ENCODE data around the gene CACNA2D4. TPM values are rescaled to one million over a fixed set of nuclear protein-coding genes. Genes with fewer than 3 reads are reported as not detected.

Gene CACNA2D4
- total and polyA plus RNA-seq, 12 donors = 0.54 to 9.1 (median 3.1) TPM

GRCh38 chr12:1840981-1841425 lies 77.4 kb downstream of the CACNA2D4 start:
- TF ChIP-seq CTCF (IDR thresholded peaks at IDR 0.05) (no peak), POLR2A (IDR thresholded peaks at IDR 0.05) (no peak)
- Histone ChIP-seq H3K27ac (no peak overlapping the region), H3K4me1 (replicated peaks in 1 of 2) (no peaks in the 10 kb centered on the region), H3K4me3 (no peak overlapping the region), H3K27me3 (no peaks in the 10 kb centered on the region), H3K36me3 (replicated peaks in 1 of 2) (no peaks in the 10 kb centered on the region), H3K9me3 (replicated peaks in 1 of 3) (no peaks in the 10 kb centered on the region)
- no peak for DNase-seq
- intact Hi-C loops (cut with DNase I) = no loop called here
- 85 to 95% (median 88%) methylated on average over 11 to 16 of the region's 16 CpGs for WGBS, 4 donors

DNA sequence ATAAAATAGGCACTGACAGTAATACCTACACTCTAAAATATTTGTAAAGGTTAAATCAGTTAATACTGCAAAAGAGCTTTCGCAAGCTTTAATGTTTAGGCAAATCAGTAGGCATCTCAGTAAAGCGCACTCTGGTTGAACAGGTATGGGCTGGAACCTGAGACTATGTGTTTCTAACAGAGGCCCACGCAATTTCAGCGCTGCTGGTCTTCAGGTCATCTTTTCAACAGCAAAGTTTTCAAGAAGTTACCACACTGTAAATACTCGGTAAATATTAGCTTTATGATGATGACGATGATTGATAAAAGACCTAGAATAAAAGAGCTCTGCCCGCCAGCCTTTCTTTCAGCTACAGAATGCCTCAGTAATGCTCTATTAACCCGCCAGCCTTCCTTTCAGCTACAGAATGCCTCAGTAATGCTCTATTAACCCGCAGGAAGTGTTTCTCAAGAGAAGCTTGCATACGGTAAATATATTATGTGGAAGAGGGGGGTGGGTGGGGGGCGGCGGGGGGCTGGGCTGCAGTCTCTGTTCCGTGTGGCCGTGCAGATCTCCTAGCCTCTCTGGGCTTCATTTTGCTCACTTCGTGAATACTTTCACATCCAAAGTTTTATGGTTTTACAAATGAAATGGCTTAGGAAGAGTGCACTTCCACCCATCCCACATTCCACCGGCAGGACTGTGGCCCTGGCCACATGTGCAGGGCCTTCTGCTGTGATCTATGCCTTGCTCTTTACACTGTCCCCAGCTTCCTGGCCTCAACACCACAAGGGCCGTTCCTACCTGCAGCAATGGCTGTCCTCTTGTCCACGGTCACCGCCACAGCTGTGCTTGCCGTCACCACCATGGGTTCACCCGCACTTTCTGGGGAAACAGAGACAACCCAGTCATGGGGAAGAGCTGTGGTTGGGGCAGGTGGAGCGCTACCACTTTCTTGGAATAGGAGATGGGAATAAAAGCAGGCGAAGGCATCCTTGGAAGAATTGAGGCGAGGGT lies 78.2 kb downstream of the CACNA2D4 start:
- 66 to 73% (median 71%) methylated on average over 20 to 24 of the region's 24 CpGs for WGBS, 4 donors
- Histone ChIP-seq H3K36me3 (replicated peaks in 1 of 2) (no peaks in the 10 kb centered on the region), H3K27me3 (no peaks in the 10 kb centered on the region), H3K27ac (no peak overlapping the region), H3K4me1 (replicated peaks in 1 of 2) (no peaks in the 10 kb centered on the region), H3K4me3 (no peak overlapping the region), H3K9me3 (replicated peaks in 1 of 3) (no peaks in the 10 kb centered on the region)
- intact Hi-C loops (cut with DNase I) = no loop called here
- DNase-seq = no peak
- TF ChIP-seq CTCF (IDR thresholded peaks at IDR 0.05) = no peak
- TF ChIP-seq POLR2A (IDR thresholded peaks at IDR 0.05) = no peak

DNA sequence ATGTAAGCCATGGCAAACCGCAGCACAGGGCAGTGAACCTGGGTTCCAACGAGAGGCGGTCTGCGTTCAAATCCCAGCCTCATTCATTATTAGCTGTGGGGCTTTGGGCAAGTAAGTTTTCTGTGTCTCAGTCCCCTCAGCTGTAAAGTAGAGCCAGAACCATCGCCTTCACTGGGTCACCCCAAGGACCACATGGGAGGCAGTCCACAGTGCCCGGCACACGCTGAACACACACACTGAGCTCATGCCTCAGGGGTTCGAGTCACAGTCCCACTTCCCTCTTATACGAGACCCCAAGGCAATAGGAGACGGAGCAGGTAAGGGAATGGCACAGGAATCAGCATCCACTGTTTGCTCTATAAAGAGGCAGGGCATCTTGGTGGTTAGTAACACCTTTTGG lies 79.0 kb downstream of the CACNA2D4 start:
- Histone ChIP-seq H3K27me3 (no peaks in the 10 kb centered on the region), H3K4me3 (no peak overlapping the region), H3K4me1 (replicated peaks in 1 of 2) (no peaks in the 10 kb centered on the region), H3K9me3 (replicated peaks in 1 of 3) (no peaks in the 10 kb centered on the region), H3K36me3 (replicated peaks in 1 of 2) (no peaks in the 10 kb centered on the region), H3K27ac (no peak overlapping the region)
- intact Hi-C loops (cut with DNase I) = no loop called here
- DNase-seq = no peak
- no peak for TF ChIP-seq POLR2A (IDR thresholded peaks at IDR 0.05)
- TF ChIP-seq CTCF (IDR thresholded peaks at IDR 0.05) = no peak
- WGBS, 4 donors = 68 to 100% (median 85%) methylated on average over 2 to 10 of the region's 10 CpGs

GRCh38 chr12:1838994-1839365 lies 79.5 kb downstream of the CACNA2D4 start:
- no peak for DNase-seq
- 81 to 91% (median 86%) methylated on average over 12 to 15 of the region's 15 CpGs for WGBS, 4 donors

More at GRCh38 chr12:1838994-1839365, 79.5 kb downstream of the CACNA2D4 start:
- Histone ChIP-seq H3K4me3 (no peak overlapping the region), H3K27ac (no peak overlapping the region), H3K4me1 (replicated peaks in 1 of 2) (no peaks in the 10 kb centered on the region), H3K36me3 (replicated peaks in 1 of 2) (no peaks in the 10 kb centered on the region), H3K9me3 (replicated peaks in 1 of 3) (no peaks in the 10 kb centered on the region), H3K27me3 (no peaks in the 10 kb centered on the region)
- intact Hi-C loops (cut with DNase I) = no loop called here
- TF ChIP-seq POLR2A (IDR thresholded peaks at IDR 0.05) = no peak
- TF ChIP-seq CTCF (IDR thresholded peaks at IDR 0.05) = no peak

Measured in adrenal gland (tissue), 12 donors.